Hepatocyte (in vitro differentiated cells): ENCODE results near the gene ATG4D. TPM values are rescaled to one million over a fixed set of nuclear protein-coding genes. Genes with fewer than 3 reads are reported as not detected.

ENCODE experiments used
- DNase-seq: peaks from one replicate; pipeline ENCODE4 v3.0.0-alpha.2; 2016; ENCODE audit warnings: low spot score
- H2AFZ ChIP-seq: fragments of 200-600 bp; sonication (generic); 2 replicates; pipeline ENCODE4 v1.6.0; 2016; ENCODE audit warnings: antibody characterized with exemption, mild to moderate bottlenecking
- H3K27ac ChIP-seq: fragments of 200-600 bp; sonication (generic); 2 replicates; pipeline ENCODE4 v1.5.1; 2016; ENCODE audit warnings: mild to moderate bottlenecking
- H3K27me3 ChIP-seq: fragments of 200-600 bp; sonication (generic); 2 replicates; pipeline ENCODE4 v1.6.1; 2016
- H3K36me3 ChIP-seq: fragments of 200-600 bp; sonication (generic); replicated peaks from 2 replicates; pipeline ENCODE4 v1.5.1; 2016; ENCODE audit warnings: low read depth; ENCODE audit not compliant: insufficient read depth
- H3K4me1 ChIP-seq: fragments of 200-600 bp; sonication (generic); 2 replicates; pipeline ENCODE4 v1.5.1; 2016; ENCODE audit warnings: mild to moderate bottlenecking, moderate library complexity; ENCODE audit not compliant: insufficient read depth
- H3K4me2 ChIP-seq: fragments of 200-600 bp; sonication (generic); 2 replicates; pipeline ENCODE4 v1.6.0; 2016
- H3K4me3 ChIP-seq: fragments of 200-600 bp; sonication (generic); 2 replicates; pipeline ENCODE4 v1.5.1; 2016; ENCODE audit warnings: mild to moderate bottlenecking
- H3K79me2 ChIP-seq: fragments of 200-600 bp; sonication (generic); 2 replicates; pipeline ENCODE4 v1.6.0; 2017; ENCODE audit warnings: mild to moderate bottlenecking
- H3K9me2 ChIP-seq: fragments of 200-600 bp; sonication (generic); replicated peaks from 2 replicates; pipeline ENCODE4 v1.6.0; 2017; ENCODE audit warnings: mild to moderate bottlenecking; ENCODE audit not compliant: insufficient read depth
- H3K9me3 ChIP-seq: fragments of 200-600 bp; sonication (generic); 2 replicates; pipeline ENCODE4 v1.5.1; 2016; ENCODE audit warnings: low read depth, mild to moderate bottlenecking
- H4K20me1 ChIP-seq: fragments of 200-600 bp; sonication (generic); 2 replicates; pipeline ENCODE4 v1.6.0; 2016; ENCODE audit warnings: mild to moderate bottlenecking; ENCODE audit not compliant: insufficient read depth, poor library complexity, severe bottlenecking
- EZH2 ChIP-seq: fragments of 200-600 bp; sonication (generic); IDR thresholded peaks from 2 replicates; pipeline ENCODE4 v1.6.1; 2016; ENCODE audit warnings: antibody characterized with exemption, mild to moderate bottlenecking, borderline replicate concordance
- EZH2phosphoT487 ChIP-seq: fragments of 200-600 bp; sonication (generic); IDR thresholded peaks from one replicate; pipeline ENCODE4 v1.6.1; 2018; ENCODE audit warnings: antibody characterized with exemption, mild to moderate bottlenecking, low read depth, moderate library complexity; ENCODE audit not compliant: unreplicated experiment, severe bottlenecking
- WGBS: methylation state at CpG from one replicate; pipeline ENCODE4 v1.1.6; 2016; ENCODE audit warnings: low lambda C conversion rate; ENCODE audit errors: missing lambda C conversion rate; 5-methylcytosine and 5-hydroxymethylcytosine counted together
- polyA plus RNA-seq: library from polyadenylated mRNA; unstranded; fragments of >200 nt; fragmentation: Nextera tagmentation; extraction: Ambion mirVana; gene quantifications from 2 replicates; pipeline ENCODE4 v1.2.1, GENCODE V29; 2016
- total RNA-seq: library from RNA; depleted of rRNA; stranded (reverse); fragments of >200 nt; gene quantifications from 2 replicates; pipeline ENCODE4 v1.2.3, GENCODE V29; 2014
- TF ChIP-seq, protein P1 (sequence below): fragments of 200-600 bp; sonication (generic); IDR thresholded peaks from 2 replicates; pipeline ENCODE4 v1.5.1; 2016; ENCODE audit warnings: antibody characterized with exemption, mild to moderate bottlenecking; ENCODE audit not compliant: poor library complexity

The ATG4D gene
- total and polyA plus RNA-seq, 2 experiments from 2014 or later: 24.1 to 34.5 TPM

DNA sequence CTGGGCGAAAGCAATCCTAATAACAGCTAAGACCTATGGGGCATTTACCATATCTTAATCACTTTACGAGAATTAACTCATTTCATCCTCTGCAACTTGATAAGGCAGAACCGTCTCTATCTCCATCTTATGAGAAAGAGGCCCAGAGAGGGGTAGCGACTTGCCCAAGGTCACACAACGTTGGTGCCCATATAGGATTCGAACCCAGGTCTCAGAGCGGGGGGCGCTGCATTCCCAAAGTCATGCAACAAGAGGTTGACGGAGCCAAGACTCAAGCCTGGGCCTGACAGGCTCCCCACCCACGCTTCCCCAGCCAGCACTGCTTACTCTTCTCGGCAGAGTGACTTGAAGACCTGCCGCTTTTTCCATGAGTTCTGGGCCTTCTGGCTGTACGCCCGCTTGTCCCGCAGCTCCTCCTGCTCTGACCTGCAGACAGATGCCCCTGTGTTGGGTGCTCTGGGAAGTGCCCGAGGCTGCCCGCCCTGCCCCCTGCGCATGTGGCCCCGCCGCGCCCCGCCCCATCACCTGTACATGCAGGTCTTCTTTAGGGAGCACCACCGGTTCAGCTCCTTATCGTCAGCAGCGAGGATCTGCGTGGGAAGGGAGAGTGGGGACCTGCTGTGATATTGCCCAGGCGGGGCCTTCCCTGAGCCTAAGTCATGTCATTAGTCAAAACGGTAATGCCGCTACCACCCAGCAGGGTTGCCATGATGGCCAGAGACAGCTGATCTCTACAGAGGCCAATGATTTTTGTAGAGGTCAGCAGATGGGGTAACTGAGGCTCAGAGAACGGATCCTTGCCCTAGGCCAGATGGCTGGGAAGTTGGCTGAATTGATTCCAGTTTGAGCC lies 11.3 kb downstream of the ATG4D start:
- Histone ChIP-seq H3K79me2 (no peaks in the 10 kb centered on the region), H3K27ac (no peak overlapping the region), H3K4me3 (no peak overlapping the region), H3K9me2 (no peaks in the 10 kb centered on the region), H3K27me3 (no peaks in the 10 kb centered on the region), H3K36me3 (no peaks in the 10 kb centered on the region), H3K9me3 (no peaks in the 10 kb centered on the region), H4K20me1 (no peaks in the 10 kb centered on the region), H3K4me2 (no peak overlapping the region), H2AFZ (no peak overlapping the region), H3K4me1 (no peaks in the 10 kb centered on the region)
- TF ChIP-seq EZH2 (no peak), EZH2phosphoT487 (no peak)
- TF ChIP-seq, protein P1, sequence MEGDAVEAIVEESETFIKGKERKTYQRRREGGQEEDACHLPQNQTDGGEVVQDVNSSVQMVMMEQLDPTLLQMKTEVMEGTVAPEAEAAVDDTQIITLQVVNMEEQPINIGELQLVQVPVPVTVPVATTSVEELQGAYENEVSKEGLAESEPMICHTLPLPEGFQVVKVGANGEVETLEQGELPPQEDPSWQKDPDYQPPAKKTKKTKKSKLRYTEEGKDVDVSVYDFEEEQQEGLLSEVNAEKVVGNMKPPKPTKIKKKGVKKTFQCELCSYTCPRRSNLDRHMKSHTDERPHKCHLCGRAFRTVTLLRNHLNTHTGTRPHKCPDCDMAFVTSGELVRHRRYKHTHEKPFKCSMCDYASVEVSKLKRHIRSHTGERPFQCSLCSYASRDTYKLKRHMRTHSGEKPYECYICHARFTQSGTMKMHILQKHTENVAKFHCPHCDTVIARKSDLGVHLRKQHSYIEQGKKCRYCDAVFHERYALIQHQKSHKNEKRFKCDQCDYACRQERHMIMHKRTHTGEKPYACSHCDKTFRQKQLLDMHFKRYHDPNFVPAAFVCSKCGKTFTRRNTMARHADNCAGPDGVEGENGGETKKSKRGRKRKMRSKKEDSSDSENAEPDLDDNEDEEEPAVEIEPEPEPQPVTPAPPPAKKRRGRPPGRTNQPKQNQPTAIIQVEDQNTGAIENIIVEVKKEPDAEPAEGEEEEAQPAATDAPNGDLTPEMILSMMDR: no peak
- WGBS: 91% methylated on average over 30 of the region's 30 CpGs
- no peak for DNase-seq

DNA sequence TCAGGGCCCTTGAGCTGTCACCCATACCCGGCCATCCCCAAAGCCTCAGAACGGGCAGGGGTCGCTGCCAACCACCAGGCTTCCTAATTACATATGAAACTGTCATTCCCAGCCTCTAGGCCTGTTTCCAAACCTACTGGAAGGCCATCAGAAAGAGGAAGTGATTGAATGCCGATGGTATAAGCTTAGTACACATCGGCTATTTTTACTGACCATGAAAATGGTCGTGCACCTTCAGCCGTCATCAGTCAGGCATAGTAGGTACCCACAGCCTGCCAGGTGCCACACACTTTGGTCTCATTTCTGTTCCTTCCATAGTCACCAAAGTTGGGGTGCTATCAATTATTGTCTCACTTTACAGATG lies 11.9 kb downstream of the ATG4D start:
- H3K4me3 ChIP-seq: no peak overlapping the region
- H3K27me3 ChIP-seq: no peaks in the 10 kb centered on the region
- H3K4me1 ChIP-seq: no peaks in the 10 kb centered on the region
- TF ChIP-seq EZH2phosphoT487 (no peak), EZH2 (no peak)
- TF ChIP-seq, protein P1: no peak
- no peaks in the 10 kb centered on the region for H3K36me3 ChIP-seq
- DNase-seq: no peak
- WGBS: 89% methylated on average over 7 of the region's 7 CpGs
- no peak overlapping the region for H2AFZ ChIP-seq
- no peaks in the 10 kb centered on the region for H3K79me2 ChIP-seq
- no peaks in the 10 kb centered on the region for H3K9me3 ChIP-seq
- H3K4me2 ChIP-seq: no peak overlapping the region
- no peaks in the 10 kb centered on the region for H3K9me2 ChIP-seq
- no peaks in the 10 kb centered on the region for H4K20me1 ChIP-seq
- no peak overlapping the region for H3K27ac ChIP-seq

DNA sequence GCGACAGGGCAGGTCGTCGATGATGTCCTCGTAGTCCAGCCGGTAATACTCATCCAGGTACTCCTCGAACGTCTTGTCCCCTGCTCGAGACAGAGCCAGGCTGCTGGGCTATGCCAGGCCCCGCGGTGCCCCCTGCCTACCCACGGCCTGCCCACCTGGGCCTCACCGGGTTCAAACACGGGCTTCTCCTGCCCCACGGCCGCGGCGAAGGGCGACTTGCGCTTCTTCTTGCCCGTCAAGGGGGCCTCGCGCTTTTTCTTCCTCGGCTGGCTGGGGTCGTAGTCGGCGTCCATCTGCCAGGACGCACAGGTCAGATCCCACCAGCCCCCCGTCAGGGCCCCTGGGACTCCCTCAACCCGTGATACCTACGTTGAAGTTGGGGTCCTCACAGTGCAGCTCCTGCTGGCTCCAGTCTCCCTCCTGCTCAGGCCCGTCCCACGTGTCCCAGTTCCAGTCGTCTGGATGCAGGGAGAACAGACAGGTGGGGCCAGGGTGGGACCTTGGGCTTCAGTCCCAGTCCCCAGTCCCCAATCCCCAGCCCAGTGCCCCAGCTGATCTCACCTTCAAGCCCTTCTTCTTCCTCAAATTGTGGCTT lies 14.0 kb downstream of the ATG4D start:
- WGBS: 98% methylated on average over 30 of the region's 33 CpGs

More for the DNA sequence above, 14.0 kb downstream of the ATG4D start:
- TF ChIP-seq EZH2 (no peak), EZH2phosphoT487 (no peak)
- TF ChIP-seq, protein P1: no peak
- Histone ChIP-seq H3K36me3 (no peaks in the 10 kb centered on the region), H3K4me2 (no peak overlapping the region), H3K4me1 (no peaks in the 10 kb centered on the region), H3K4me3 (no peak overlapping the region), H3K9me2 (no peaks in the 10 kb centered on the region), H3K27me3 (no peaks in the 10 kb centered on the region), H3K79me2 (no peaks in the 10 kb centered on the region), H3K9me3 (no peaks in the 10 kb centered on the region), H2AFZ (no peak overlapping the region), H3K27ac (no peak overlapping the region), H4K20me1 (no peaks in the 10 kb centered on the region)
- DNase-seq: no peak
